ENCODE data around the gene KAT6B.
"Not testable (repeated sequence)": the region's sequence is repeated elsewhere in the genome, so short reads cannot be mapped to it uniquely, and the experiment has no call there.

KAT6B gene

DNA sequence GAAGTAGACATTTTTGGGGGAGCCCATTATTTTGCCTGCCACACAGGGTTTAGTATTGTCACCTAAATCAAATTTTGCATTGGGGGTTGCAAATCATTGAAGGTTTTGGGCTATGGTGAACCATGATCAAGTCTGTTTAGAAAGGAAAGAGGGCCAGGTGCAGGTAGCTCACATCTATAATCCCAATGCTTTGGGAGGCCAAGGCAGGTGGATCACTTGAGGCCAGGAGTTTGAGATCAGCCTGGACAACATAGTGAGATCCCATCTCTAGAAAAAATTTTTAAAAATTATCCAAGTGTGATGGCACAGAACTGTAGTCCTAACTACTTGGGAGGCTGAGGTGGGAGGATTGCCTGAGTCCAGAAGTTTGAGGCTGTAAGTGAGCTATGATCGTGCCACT lies 31.2 kb downstream of the KAT6B start:
- no peak for DNase-seq (ENCODE audit: low spot score)

DNA sequence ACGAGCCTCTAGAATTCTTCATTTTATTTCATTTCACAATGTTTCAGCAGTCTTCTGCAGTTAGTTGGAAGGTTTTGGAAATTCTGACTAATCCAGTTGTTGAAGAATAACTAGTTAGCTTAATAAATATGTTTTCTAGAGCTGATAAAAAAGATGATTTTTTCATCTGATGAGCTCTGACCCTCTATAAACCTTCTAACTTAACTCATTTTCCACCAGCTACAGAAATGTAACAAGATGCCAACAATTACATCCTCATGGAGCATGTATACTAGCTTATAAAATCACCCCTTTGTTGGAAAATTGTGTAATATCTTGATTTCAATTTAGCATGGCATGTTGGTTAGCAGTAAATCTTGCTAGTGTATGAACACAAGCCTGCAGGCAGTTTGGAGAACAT lies 33.1 kb downstream of the KAT6B start:
- DNase-seq (ENCODE audit: low spot score), result no peak

GRCh38 chr10:74862625-74863024 lies 36.2 kb downstream of the KAT6B start:
- no peak for DNase-seq (ENCODE audit: low spot score)

DNA sequence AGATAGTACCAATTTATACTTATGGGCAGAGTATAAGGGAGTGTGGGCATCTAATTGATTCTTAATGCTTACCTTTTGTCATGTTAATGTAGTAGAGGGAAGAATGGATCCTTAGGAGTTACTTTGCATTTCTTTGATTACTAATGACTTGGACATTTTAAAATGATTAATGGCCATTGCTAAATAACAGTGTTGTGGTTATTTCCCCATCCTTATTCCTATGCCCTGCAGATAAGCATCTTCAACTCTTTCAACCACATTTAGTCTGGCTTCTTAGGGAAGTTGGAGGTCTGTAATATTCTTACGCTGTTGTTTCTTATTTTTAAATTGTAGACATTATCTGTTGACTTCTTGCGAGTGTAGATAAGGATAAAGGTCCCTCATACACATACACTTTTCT lies 37.2 kb downstream of the KAT6B start:
- no peak for DNase-seq (ENCODE audit: low spot score)

DNA sequence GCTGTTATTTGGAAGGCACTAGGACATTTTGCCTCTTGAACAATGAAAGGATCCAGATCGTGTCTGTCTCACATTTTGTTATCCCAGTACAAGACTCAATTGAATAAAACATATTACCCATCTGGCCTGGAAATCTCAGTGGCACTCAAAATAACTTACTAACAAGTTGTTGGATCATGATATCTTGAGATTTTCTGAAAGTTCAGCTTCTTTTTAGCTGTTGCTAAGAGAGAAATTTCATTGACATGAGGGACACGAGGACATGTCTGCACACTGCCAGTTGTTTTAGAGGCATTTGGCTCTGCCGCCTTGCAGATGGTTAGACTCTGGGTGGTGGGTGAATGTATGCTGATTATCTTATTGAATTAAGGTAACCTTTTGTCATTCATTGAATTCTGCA lies 41.0 kb downstream of the KAT6B start:
- peak; percentile 48 for DNase-seq (ENCODE audit: low spot score)

GRCh38 chr10:74868392-74868977 lies 42.1 kb downstream of the KAT6B start:
- no peak for DNase-seq (ENCODE audit: low spot score)

- no peak for DNase-seq (ENCODE audit: low spot score)
These were observed 43.2 kb downstream of the KAT6B start for GRCh38 chr10:74869635-74870034.

DNA sequence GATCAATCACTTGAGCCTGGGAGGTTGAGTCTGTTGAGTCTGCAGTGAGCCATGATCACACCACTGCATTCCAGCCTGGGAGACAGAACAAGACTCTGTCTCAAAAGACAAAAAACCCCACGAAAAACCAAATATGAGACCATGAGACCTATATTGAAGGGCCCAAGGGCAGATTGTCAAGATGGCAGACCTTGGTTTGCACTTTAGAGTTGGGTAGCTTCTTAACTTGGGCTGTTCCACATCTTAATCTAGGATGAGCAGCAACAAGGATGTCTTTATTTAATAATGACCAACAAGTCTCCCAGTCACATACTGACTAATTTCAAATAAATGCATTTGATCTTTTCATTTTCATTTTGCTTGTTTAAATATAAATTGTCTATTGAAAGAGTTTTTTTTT lies 43.8 kb downstream of the KAT6B start:
- no peak for DNase-seq (ENCODE audit: low spot score)

- no peak for DNase-seq (ENCODE audit: low spot score)
These were observed 45.4 kb downstream of the KAT6B start for GRCh38 chr10:74871595-74872382.

- DNase-seq (ENCODE audit: low spot score), result no peak
These were observed 47.5 kb downstream of the KAT6B start for GRCh38 chr10:74873803-74874454.

- no peak for DNase-seq (ENCODE audit: low spot score)
These were observed 48.2 kb downstream of the KAT6B start for GRCh38 chr10:74874649-74875048.

- no peak for DNase-seq (ENCODE audit: low spot score)
These were observed 48.7 kb downstream of the KAT6B start for GRCh38 chr10:74875068-74875467.

GRCh38 chr10:74875966-74876365 lies 49.6 kb downstream of the KAT6B start:
- no peak for DNase-seq (ENCODE audit: low spot score)

DNA sequence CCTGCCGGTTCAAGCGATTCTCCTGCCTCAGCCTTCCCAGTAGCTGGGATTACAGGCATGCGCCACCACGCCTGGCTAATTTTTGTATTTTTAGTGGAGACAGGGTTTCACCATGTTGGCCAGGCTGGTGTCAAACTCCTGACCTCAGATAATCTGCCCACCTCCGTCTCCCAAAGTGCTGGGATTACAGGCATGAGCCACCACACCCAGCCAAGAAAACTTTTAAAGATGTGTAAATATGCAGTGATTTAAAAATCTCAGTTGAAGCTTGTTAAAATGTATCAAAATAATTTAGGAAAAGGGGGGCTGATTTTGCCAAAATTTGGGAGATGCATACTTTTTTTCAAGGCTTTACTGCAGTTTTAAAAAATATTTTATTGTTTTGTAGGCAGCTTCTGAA lies 50.7 kb downstream of the KAT6B start:
- not testable (repeated sequence) for DNase-seq (ENCODE audit: low spot score)

GRCh38 chr10:74877898-74878297 lies 51.5 kb downstream of the KAT6B start:
- DNase-seq (ENCODE audit: low spot score), result no peak

DNA sequence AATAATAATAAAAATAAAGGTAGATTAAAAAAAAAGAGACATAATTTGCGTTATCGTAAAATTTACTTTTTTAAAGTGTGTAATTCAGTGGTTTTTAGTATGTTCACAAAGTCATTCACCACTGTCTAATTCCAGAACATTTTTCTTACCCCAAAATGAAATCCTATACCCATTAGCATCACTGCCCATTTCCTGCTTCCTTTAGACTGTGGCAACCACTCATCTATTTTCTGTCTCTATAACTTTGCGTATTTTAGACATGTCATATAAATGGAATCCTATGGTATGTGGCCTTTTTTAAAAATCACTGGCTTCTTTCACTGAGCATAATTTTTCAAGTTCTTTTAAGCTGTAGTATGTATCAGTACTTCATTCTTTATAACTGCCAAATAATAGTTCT lies 53.6 kb downstream of the KAT6B start:
- DNase-seq (ENCODE audit: low spot score), result no peak

DNA sequence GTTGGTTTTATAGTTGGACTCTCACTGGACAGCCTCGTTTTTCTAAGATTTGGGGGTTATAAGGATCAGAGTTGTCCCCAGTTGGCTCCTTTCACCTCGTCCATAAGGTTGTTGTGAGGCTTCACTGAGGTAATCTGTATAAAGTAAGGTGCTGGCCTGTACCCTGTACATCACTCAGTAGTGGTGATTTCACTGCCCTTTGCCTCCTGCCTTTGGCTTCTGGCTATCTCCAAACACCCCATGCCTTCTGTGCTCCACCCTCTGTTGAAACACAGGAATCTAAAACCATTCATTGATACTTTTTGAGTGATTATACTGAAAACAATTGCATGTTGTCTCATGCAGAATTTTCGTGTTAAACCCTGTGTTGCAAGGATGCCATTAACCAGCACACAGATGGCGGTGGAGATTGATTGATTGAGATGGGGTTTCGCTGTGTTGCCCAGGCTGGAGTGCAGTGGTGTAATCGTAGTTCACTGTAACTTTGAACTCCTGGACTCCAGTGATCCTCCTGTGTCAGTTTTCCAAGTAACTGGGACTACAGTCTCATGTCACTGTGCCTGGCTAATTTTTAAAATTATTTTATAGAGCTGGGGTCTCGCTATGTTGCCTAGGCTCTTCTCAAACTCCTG lies 55.0 kb downstream of the KAT6B start:
- no peak for DNase-seq (ENCODE audit: low spot score)

- no peak for DNase-seq (ENCODE audit: low spot score)
These were observed 56.0 kb downstream of the KAT6B start for GRCh38 chr10:74882427-74882826.

- no peak for DNase-seq (ENCODE audit: low spot score)
These were observed 56.4 kb downstream of the KAT6B start for GRCh38 chr10:74882831-74883230.

GRCh38 chr10:74883428-74883827 lies 57.0 kb downstream of the KAT6B start:
- no peak for DNase-seq (ENCODE audit: low spot score)

- no peak for DNase-seq (ENCODE audit: low spot score)
These were observed 61.3 kb downstream of the KAT6B start for GRCh38 chr10:74887614-74888284.

All from SK-N-DZ (cell line).